Type B pancreatic cell (in vitro differentiated cells): ENCODE measurements around the gene FRZB. TPM values are rescaled to one million over a fixed set of nuclear protein-coding genes. Genes with fewer than 3 reads are reported as not detected.

ENCODE experiments used
- DNase-seq: peaks from one replicate; pipeline ENCODE4 v3.0.0; 2021; ENCODE audit warnings: mixed read lengths; ENCODE audit not compliant: unreplicated experiment; ENCODE audit errors: extremely low spot score
- H3K27ac Mint-ChIP-seq: 2 replicates; pipeline ENCODE4 v1.8.0; 2021; ENCODE audit warnings: mild to moderate bottlenecking, mixed read lengths
- H3K27me3 Mint-ChIP-seq: 2 replicates; pipeline ENCODE4 v1.8.0; 2021; ENCODE audit warnings: mixed read lengths
- H3K36me3 Mint-ChIP-seq: 2 replicates; pipeline ENCODE4 v1.8.0; 2021; ENCODE audit warnings: mixed read lengths
- H3K4me1 Mint-ChIP-seq: one replicate; pipeline ENCODE4 v1.8.0; 2021; ENCODE audit warnings: mixed read lengths; ENCODE audit not compliant: unreplicated experiment
- H3K4me3 Mint-ChIP-seq: 2 replicates; pipeline ENCODE4 v1.8.0; 2021; ENCODE audit warnings: mild to moderate bottlenecking, mixed read lengths
- H3K9me3 Mint-ChIP-seq: 2 replicates; pipeline ENCODE4 v1.8.0; 2021; ENCODE audit warnings: mixed read lengths
- CTCF ChIP-seq: fragments of 200-600 bp; sonication (generic); conservative IDR thresholded peaks from 2 replicates; pipeline ENCODE4 v1.5.0; 2021; ENCODE audit warnings: antibody characterized with exemption, mild to moderate bottlenecking
- total RNA-seq: library from RNA; stranded (reverse); gene quantifications from 2 replicates; pipeline ENCODE4 v1.2.1, GENCODE V29; 2021; ENCODE audit warnings: low replicate concordance

Gene FRZB
- total RNA-seq, 1 donor from 2014 or later, result 17.1 TPM

GRCh38 chr2:182903566-182903965, 37.1 kb upstream of the FRZB start:
- Mint-ChIP-seq H3K27ac (no peak overlapping the region), H3K27me3 (no peaks in the 10 kb centered on the region), H3K4me3 (no peak overlapping the region), H3K9me3 (peaks cover 10% of the 10 kb centered on the region), H3K4me1 (peaks cover 19% of the 10 kb centered on the region), H3K36me3 (peaks cover 20% of the 10 kb centered on the region)
- no peak for TF ChIP-seq CTCF
- DNase-seq, result no peak

GRCh38 chr2:182901748-182902147, 35.3 kb upstream of the FRZB start:
- DNase-seq, result no peak
- Mint-ChIP-seq H3K27me3 (no peaks in the 10 kb centered on the region), H3K36me3 (peaks cover 12% of the 10 kb centered on the region), H3K27ac (no peak overlapping the region), H3K9me3 (peaks cover 10% of the 10 kb centered on the region), H3K4me3 (no peak overlapping the region), H3K4me1 (peaks cover 12% of the 10 kb centered on the region)
- no peak for TF ChIP-seq CTCF

- DNase-seq, result no peak
- peaks cover 6% of the 10 kb centered on the region for H3K36me3 Mint-ChIP-seq
- H3K27me3 Mint-ChIP-seq, result no peaks in the 10 kb centered on the region
- TF ChIP-seq CTCF, result no peak
- no peaks in the 10 kb centered on the region for H3K4me1 Mint-ChIP-seq
- no peak overlapping the region for H3K27ac Mint-ChIP-seq
- H3K4me3 Mint-ChIP-seq, result no peak overlapping the region
- H3K9me3 Mint-ChIP-seq, result peaks cover 10% of the 10 kb centered on the region
Measured at GRCh38 chr2:182898718-182899117, 32.3 kb upstream of the FRZB start.

GRCh38 chr2:182897137-182897536, 30.7 kb upstream of the FRZB start:
- no peaks in the 10 kb centered on the region for H3K27me3 Mint-ChIP-seq
- no peaks in the 10 kb centered on the region for H3K4me1 Mint-ChIP-seq
- H3K27ac Mint-ChIP-seq, result no peak overlapping the region
- DNase-seq, result no peak
- peaks cover 10% of the 10 kb centered on the region for H3K9me3 Mint-ChIP-seq
- peaks cover 4% of the 10 kb centered on the region for H3K36me3 Mint-ChIP-seq
- H3K4me3 Mint-ChIP-seq, result no peak overlapping the region
- no peak for TF ChIP-seq CTCF

GRCh38 chr2:182895798-182896197, 29.4 kb upstream of the FRZB start:
- no peak for TF ChIP-seq CTCF
- H3K4me3 Mint-ChIP-seq, result no peak overlapping the region
- DNase-seq, result no peak
- H3K36me3 Mint-ChIP-seq, result peaks cover 2% of the 10 kb centered on the region
- peaks cover 7% of the 10 kb centered on the region for H3K9me3 Mint-ChIP-seq
- no peaks in the 10 kb centered on the region for H3K4me1 Mint-ChIP-seq
- no peak overlapping the region for H3K27ac Mint-ChIP-seq
- H3K27me3 Mint-ChIP-seq, result no peaks in the 10 kb centered on the region

GRCh38 chr2:182895169-182895568, 28.7 kb upstream of the FRZB start:
- peaks cover 5% of the 10 kb centered on the region for H3K9me3 Mint-ChIP-seq
- peaks cover 5% of the 10 kb centered on the region for H3K4me1 Mint-ChIP-seq
- H3K27ac Mint-ChIP-seq, result no peak overlapping the region
- no peaks in the 10 kb centered on the region for H3K27me3 Mint-ChIP-seq
- no peaks in the 10 kb centered on the region for H3K36me3 Mint-ChIP-seq
- no peak overlapping the region for H3K4me3 Mint-ChIP-seq
- no peak for DNase-seq
- no peak for TF ChIP-seq CTCF
